NCI-H1092 (cell line): Measurements from ENCODE around the gene BLID.

Experiments
- DNase-seq: peaks from one replicate; lab custom pipeline; 2025; lab: John Stamatoyannopoulos, UW

BLID gene

GRCh38 chr11:122105044-122105758, 10.8 kb downstream of the BLID start:
- DNase-seq: peak; percentile 38

DNA sequence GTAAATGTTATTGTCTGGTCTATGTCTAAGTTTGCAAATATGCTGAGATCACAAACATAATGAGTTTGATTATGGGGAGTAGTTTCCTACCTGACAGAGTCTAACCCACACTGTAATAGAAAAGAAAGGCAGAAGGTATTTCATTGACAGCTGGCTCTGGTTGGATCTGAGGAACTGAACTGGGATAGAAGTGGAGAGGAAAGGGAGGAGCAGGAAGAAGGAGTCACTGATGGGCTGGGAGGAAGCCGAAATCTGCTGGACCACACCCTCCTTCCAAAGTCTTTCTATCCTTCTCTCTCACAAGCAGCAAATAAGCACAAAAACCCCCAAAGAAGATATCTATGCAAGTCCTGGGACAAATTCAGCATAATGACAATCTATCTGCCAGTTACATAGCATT, 11.7 kb downstream of the BLID start:
- DNase-seq: no peak

GRCh38 chr11:122103726-122104125, 12.3 kb downstream of the BLID start:
- DNase-seq: no peak

- no peak for DNase-seq
Measured at GRCh38 chr11:122103321-122103720, 12.7 kb downstream of the BLID start.

DNA sequence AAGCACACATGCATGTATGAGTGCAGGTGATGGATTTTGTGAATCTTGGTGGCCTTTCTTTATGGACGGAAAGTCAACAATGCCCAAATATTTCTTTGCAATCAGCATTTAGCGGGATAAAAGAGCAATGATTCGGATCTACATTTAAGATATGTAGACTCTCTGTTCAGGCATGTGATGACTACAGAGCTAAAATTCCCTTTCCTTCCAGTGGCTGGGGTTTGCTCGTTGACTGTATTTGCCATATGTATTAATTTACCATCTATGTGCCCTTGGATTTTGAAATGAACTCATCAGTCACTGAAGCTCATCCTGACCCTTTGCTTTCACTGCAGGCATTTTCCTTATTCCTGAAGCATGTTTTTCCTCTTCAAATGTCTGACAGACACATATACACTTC, 13.6 kb downstream of the BLID start:
- DNase-seq: no peak

GRCh38 chr11:122101625-122102291, 14.3 kb downstream of the BLID start:
- peak; percentile 86 for DNase-seq

GRCh38 chr11:122100756-122101080, 15.3 kb downstream of the BLID start:
- DNase-seq: peak; percentile 60

- DNase-seq: peak; percentile 75
Measured at GRCh38 chr11:122100037-122100755, 15.8 kb downstream of the BLID start.

DNA sequence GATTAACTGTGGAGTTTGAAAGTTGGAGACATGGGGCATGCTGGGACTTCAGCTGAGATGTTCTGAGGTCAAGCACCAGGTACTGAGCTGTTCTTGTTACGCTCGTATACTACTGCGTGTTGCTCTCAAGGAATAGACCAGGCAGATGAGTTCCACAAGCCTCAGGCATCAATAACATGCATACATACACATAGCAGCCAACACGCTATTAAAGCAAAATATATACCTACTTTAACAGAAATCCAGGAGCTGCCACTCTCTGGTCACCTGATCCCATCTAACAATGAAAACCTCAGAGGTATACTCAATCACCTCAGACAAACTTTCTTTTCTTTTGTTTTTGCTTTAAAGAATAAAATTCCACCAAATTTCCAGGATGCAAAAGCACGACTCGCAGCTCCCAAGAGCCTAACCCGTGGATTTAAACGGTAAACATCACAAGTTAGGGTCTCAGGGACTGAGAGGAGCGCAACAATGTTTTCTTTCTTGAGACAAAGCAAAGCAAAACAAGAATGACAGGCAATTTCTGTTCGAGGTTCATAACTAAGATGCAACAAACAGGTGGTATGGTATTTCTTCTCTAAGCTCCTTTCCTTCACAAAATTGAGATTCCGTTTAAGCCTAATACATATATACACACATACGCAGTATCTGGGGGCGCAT, 16.5 kb downstream of the BLID start:
- peak; percentile 26 for DNase-seq

GRCh38 chr11:122098261-122098980, 17.6 kb downstream of the BLID start:
- DNase-seq: no peak

DNA sequence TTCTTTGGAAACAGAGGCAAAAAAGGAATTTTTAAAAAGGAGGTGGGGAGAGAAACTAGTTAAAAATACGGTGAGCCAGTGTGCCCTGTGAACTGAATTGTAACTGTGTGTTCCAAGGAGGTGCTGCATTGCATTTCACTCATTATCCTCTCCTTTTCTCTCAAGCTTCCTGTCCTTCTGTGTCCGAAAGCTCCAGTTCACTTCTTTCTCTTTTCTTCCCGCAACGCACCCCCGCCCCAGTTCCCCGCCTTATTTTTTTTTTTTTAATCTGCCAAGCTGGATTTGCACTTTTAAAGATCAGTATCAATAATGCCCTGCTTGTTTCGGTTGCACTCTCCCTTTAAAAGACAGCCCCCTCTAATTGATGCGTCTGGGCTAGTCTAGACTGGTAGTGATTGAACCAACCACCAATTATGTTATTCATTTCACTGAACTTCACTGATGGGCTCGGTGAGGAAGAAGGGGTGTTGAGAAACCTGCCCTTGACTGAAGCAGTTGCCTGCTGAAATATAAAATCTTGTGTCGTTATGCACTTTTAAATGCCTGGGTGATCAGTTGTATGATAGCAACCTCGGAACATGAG, 18.5 kb downstream of the BLID start:
- DNase-seq: peak; percentile 76

DNA sequence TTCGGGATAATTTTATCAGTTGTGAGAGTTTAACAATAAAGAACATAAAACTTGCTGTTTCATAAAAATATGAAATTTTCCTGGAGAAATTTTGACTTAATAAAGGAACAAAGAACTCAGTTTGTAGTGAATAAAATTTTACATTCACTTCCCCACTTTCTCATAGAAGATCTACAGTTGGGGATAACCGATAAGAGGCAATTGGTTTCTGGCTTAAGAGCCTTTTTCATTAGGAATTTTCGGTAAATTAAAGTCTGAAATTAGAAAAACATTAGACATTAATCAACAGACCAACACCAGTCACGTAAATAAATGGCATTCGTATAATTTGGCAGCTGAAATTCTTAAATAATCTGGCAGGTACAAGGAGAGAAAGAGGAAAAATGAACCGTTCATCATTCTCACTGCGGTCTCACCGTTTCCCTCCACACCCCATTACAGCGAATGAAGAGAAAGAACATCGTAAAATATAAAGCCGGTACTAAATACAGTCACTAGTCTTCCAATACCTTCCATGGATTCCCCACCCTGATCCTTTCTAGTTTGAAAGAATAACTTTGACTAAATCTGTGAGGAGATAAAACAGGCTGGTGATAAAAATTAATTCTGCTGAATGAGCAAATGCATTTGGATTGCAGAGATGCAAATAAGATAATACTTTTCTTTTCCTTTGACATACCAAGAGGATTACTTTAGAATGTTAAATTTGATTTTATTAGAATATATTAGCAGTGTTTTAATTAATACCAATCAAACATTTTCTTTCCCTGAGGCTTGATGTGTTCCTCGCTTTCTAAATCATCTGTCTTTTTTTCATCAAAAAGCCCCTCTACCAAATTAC, 19.5 kb downstream of the BLID start:
- DNase-seq: no peak

DNA sequence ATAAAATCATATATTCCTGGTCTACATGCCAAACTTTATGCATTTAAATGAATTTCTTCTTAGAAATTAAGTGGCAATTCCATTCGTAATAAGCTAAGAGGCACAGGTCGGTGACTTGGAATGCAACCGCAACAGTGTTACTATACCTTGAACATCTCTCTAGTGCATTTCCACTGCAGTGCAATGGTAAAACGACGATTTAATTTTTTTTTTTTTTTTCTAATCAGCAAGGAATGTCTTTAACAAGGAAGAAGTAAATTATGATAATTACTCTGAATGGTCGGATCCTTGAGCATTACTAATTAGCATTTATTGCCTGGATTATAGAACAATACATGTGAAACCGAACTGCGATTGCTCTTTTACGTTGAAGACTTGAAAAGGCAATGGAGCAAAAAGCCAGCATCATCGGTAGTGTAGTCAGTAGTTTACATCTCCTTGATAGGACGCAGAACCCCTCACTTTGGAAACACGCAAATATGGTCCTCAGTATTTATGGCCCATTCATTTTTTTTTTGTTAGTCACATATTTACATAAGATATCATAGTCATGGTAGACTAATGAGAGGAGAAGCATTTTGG, 20.2 kb downstream of the BLID start:
- peak; percentile 64 for DNase-seq

- peak; percentile 9 for DNase-seq
Measured at GRCh38 chr11:122094836-122095235, 21.2 kb downstream of the BLID start.

DNA sequence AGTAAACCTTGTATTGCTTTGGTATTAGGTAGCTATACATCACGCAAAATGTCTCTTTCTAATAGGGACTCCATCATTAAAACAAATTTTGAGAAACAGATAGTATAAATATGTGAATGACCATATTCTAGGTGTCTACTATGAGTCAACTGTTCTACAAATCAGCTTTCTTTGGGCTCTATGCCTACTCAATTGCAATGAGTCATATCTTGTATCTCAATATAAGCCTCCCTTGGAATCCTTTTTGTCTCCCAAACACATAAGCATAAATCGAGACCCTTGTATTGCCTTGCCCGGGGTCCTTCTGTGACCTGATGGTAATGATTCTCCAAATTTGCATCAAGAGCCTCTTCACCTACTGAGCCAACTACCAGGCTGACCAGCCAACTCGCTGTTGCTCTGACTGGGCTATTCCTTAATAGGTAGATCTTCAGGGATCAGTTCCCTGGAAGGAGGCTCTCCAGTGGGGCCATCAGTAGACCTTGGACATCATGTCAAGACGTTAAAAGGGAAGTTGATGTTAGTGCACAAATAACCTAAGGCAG, 22.2 kb downstream of the BLID start:
- no peak for DNase-seq

DNA sequence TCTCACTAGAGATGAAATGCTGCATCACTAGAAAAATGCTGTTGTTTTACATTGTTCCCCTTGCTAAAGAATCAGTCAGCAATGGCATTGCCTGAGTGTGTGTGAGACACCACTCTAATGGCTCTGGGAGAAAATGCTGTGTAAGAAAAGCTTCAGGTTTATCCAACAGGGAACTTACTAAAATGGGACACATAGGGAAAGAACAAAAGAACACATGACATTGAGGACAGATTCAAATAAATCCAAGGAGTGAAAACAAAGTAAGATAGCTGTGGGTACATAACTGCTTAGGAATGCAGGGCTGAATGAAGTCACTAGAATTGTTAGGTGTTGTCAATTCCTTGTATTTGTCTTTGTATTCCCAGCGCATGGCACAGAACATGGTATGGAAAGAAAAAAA, 24.2 kb downstream of the BLID start:
- no peak for DNase-seq

DNA sequence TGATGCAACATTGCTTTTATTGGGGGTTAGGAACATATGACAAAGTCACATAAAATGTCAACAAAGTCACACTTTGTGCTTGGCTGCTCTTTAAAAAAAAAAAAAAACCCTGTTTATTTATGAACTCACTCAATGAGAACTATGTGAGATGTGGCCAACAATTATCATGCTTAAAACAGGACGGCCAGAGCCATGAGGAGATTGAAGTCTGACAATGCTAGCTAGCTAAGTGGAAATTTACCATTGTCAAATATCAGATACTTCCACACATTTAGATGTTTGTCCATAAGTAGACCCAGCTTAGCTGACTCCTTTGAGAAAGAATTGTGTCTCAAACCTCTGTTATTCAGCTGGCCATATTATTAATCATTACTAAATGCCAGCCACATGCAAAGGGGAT, 26.9 kb downstream of the BLID start:
- DNase-seq: no peak

- no peak for DNase-seq
Measured at GRCh38 chr11:122085712-122086111, 30.3 kb downstream of the BLID start.

DNA sequence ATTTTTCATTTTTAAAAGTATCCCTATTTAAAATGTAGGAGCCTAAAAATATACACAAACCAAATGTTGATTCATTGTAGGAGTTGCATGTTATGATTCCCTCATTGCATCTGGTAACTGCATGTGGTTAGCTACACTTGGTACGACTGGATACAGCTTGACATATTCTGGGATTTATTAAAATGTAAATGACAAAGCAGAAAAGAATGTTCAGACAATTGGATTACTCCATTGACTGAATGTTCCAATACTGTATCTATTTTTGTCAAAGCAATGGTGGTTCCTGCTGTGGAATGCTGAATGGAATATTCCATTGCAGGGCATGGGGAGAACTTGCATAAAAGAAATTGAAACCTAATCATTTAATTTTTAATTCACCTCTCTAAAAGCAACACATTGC, 30.8 kb downstream of the BLID start:
- no peak for DNase-seq

DNA sequence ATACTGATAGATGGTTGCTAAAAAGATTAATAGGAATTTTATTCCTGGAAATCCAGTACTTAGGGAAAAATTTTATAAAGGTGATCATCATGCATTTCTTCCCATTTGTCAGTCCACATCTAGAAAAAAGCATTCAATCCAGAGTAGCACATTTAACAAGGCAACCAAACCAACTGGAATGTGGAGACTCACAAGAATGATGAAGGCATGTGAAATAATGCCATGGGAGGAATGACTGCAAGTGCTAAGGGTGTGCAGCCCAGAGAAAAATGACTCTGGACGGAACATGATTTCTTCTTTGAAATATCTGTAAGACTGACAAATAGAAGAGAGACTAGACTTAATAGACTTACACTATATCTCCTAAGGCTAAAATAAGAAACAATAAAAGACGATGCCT, 33.8 kb downstream of the BLID start:
- no peak for DNase-seq
